HG03064 (cell line): ENCODE results near the gene TXNRD3.

Experiments
- ATAC-seq: cut with Tn5 transposase; IDR thresholded peaks from one replicate; pipeline ENCODE4 v1.9.1; 2021; ENCODE audit warnings: low read depth; ENCODE audit not compliant: unreplicated experiment

The TXNRD3 gene

GRCh38 chr3:126654571-126655383, at the start of gene TXNRD3:
Gene TXNRD3, minus strand, starts transcription at chr3:126655124.
- no peak for ATAC-seq

GRCh38 chr3:126703512-126704493, 48.9 kb upstream of the TXNRD3 start, which contains the start of gene CHCHD6:
Gene CHCHD6, plus strand, starts transcription at chr3:126704240. Its CDS starts 73 bp downstream, at chr3:126704313.
- peak; percentile 99 for ATAC-seq

- ATAC-seq = no peak
These were observed 44.1 kb upstream of the TXNRD3 start for GRCh38 chr3:126699011-126699410.

GRCh38 chr3:126696701-126697267, 41.9 kb upstream of the TXNRD3 start:
- ATAC-seq = no peak

GRCh38 chr3:126693921-126694320, 39.0 kb upstream of the TXNRD3 start:
- ATAC-seq = no peak

- no peak for ATAC-seq
These were observed 37.9 kb upstream of the TXNRD3 start for GRCh38 chr3:126692858-126693257.

GRCh38 chr3:126691765-126692164, 36.8 kb upstream of the TXNRD3 start:
- ATAC-seq = no peak

GRCh38 chr3:126685493-126685892, 30.6 kb upstream of the TXNRD3 start:
- ATAC-seq = no peak

GRCh38 chr3:126685021-126685420, 30.1 kb upstream of the TXNRD3 start:
- no peak for ATAC-seq

- no peak for ATAC-seq
These were observed 29.4 kb upstream of the TXNRD3 start for GRCh38 chr3:126684218-126684751.

GRCh38 chr3:126683069-126683468, 28.1 kb upstream of the TXNRD3 start:
- ATAC-seq = no peak

GRCh38 chr3:126682009-126682408, 27.1 kb upstream of the TXNRD3 start:
- no peak for ATAC-seq

GRCh38 chr3:126680667-126681055, 25.7 kb upstream of the TXNRD3 start:
- ATAC-seq = no peak

GRCh38 chr3:126679831-126680666, 25.1 kb upstream of the TXNRD3 start:
- no peak for ATAC-seq

- ATAC-seq = no peak
These were observed 24.4 kb upstream of the TXNRD3 start for GRCh38 chr3:126679318-126679751.

GRCh38 chr3:126678693-126679317, 23.9 kb upstream of the TXNRD3 start:
- no peak for ATAC-seq

- ATAC-seq = no peak
These were observed 23.1 kb upstream of the TXNRD3 start for GRCh38 chr3:126677862-126678503.

GRCh38 chr3:126676919-126677705, 22.2 kb upstream of the TXNRD3 start:
- no peak for ATAC-seq
